ENCODE data around the gene TBC1D17.

GRCh38 chr19:49932041-49932451 is 54.5 kb downstream of the TBC1D17 start:
- TF ChIP-seq POLR2A (IDR thresholded peaks at IDR 0.05) (no peak), CTCF (IDR thresholded peaks at IDR 0.05 in 4 of 5, conservative IDR thresholded peaks at IDR 0.05 in 1 of 5) (no peak)
